Kidney (tissue), 14 donors: ENCODE data around the gene LPCAT1. TPM values are rescaled to one million over a fixed set of nuclear protein-coding genes. Genes with fewer than 3 reads are reported as not detected.
"Not testable (repeated sequence)": the region's sequence is repeated elsewhere in the genome, so short reads cannot be mapped to it uniquely, and the experiment has no call there.

Experiments
- DNase-seq, 5 donors: peaks; one replicate each; pipeline ENCODE4 v3.0.0-alpha.2; 2013 to 2020
- FAIRE-seq: peaks from 2 replicates; lab custom pipeline; 2012; peaks lifted over from hg19 to GRCh38; lab: Jason Lieb, UNC
- H3K27ac ChIP-seq, 2 donors: one replicate each; pipeline ENCODE4 v1.7.0; 2013; ENCODE audit warnings: low read depth in 2 of 2, low read length in 2 of 2, inconsistent platforms in 1 of 2
- H3K27me3 ChIP-seq: one replicate; pipeline ENCODE4 v1.7.1; 2013; ENCODE audit warnings: low read length, inconsistent platforms; ENCODE audit not compliant: control insufficient read depth, insufficient read depth
- H3K36me3 ChIP-seq, 3 donors: one replicate each; pipeline versions ENCODE4 v1.7.0 to v1.7.1; 2013; ENCODE audit warnings: low read length in 3 of 3, control low read depth in 1 of 3, inconsistent platforms in 1 of 3; ENCODE audit not compliant: insufficient read depth in 3 of 3, control insufficient read depth in 2 of 3
- H3K4me1 ChIP-seq, 3 donors: one replicate each; pipeline versions ENCODE4 v1.7.0 to v1.7.1; 2013; ENCODE audit warnings: low read length in 3 of 3, inconsistent platforms in 1 of 3, low read depth in 1 of 3; ENCODE audit not compliant: control insufficient read depth in 2 of 3, insufficient read depth in 2 of 3
- H3K4me3 ChIP-seq, 3 donors: one replicate each; pipeline versions ENCODE4 v1.7.0 to v1.8.1; 2013; ENCODE audit warnings: low read length in 3 of 3, control low read depth in 1 of 3, inconsistent platforms in 1 of 3
- H3K9ac ChIP-seq, 3 donors: one replicate each; pipeline versions ENCODE4 v1.7.0 to v1.7.1; 2013; ENCODE audit warnings: low read length in 3 of 3, control low read depth in 1 of 3, inconsistent platforms in 1 of 3
- H3K9me3 ChIP-seq, 3 donors: one replicate each; pipeline versions ENCODE4 v1.7.0 to v1.7.1; 2013; ENCODE audit warnings: low read length in 3 of 3, control low read depth in 1 of 3, inconsistent platforms in 1 of 3; ENCODE audit not compliant: control insufficient read depth in 2 of 3, insufficient read depth in 1 of 3
- intact Hi-C: fragments of 100-400 bp; cut with DNase I; formaldehyde crosslinking; loops from one replicate; pipeline ENCODE4 v1.11.1; 2022
- polyA plus RNA-seq: library from polyadenylated mRNA; stranded (reverse); fragments of 350-450 nt; fragmentation: Illumina TruSeq; extraction: RNeasy Lipid Tissue Mini Kit (QIAGEN cat#74804); gene quantifications from one replicate; pipeline ENCODE4 v1.2.3, GENCODE V29; 2014; ENCODE audit warnings: low read depth, low replicate concordance; ENCODE audit not compliant: insufficient read depth
- total RNA-seq: library from RNA; stranded (reverse); fragmentation: NEBNext Ultra II Directional; extraction: Animal tissue kit (Norgen Biotek cat#: 25700); gene quantifications from one replicate; pipeline ENCODE4 v1.2.1, GENCODE V29; 2021
- TF ChIP-seq, protein P1 (sequence below): IDR thresholded peaks from 3 replicates; pipeline ENCODE4 v1.5.1; 2012; ENCODE audit warnings: mild to moderate bottlenecking, moderate library complexity, borderline replicate concordance; ENCODE audit not compliant: insufficient read depth; ENCODE audit errors: extremely low read depth
- donor health status: control.
- donor health status: control.
- donor health status: control.
- donor health status: control.
- donor health status: control.
- donor health status: DM: yes; HTN: yes; CAD: no.
- donor health status: Normal renal cell carcinoma (clear cell type).

Gene LPCAT1
- total and polyA plus RNA-seq, 2 donors from 2014 or later = 22.2 to 46.5 TPM

DNA sequence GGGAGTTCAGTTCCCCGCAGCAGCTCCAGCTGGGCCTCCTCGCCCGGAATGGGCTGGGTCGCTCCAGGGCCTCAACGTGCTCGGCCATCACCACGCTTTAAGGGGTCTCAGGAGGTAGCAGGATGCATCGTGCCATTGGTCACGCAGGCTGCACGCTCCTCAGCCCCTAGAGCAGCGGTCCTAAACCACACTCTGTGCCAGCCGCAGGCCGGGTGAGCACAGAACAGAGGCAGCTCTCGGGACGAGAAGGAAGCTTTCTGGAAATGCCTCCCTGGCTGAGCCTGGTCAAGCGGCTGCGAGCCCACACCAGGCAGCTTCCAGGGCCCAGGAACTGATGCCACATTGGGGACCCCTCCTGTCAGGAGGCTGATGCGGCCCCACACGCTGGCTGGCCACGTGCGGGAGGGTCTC lies 39.3 kb upstream of the LPCAT1 start:
- intact Hi-C loops = no loop called here
- TF ChIP-seq, protein P1, sequence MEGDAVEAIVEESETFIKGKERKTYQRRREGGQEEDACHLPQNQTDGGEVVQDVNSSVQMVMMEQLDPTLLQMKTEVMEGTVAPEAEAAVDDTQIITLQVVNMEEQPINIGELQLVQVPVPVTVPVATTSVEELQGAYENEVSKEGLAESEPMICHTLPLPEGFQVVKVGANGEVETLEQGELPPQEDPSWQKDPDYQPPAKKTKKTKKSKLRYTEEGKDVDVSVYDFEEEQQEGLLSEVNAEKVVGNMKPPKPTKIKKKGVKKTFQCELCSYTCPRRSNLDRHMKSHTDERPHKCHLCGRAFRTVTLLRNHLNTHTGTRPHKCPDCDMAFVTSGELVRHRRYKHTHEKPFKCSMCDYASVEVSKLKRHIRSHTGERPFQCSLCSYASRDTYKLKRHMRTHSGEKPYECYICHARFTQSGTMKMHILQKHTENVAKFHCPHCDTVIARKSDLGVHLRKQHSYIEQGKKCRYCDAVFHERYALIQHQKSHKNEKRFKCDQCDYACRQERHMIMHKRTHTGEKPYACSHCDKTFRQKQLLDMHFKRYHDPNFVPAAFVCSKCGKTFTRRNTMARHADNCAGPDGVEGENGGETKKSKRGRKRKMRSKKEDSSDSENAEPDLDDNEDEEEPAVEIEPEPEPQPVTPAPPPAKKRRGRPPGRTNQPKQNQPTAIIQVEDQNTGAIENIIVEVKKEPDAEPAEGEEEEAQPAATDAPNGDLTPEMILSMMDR = no peak
- Histone ChIP-seq H3K4me3 (no peak overlapping the region), H3K27ac (no peak overlapping the region), H3K4me1 (peaks cover 0 to 6% (median 6%) of the 10 kb centered on the region in 3 donors), H3K9ac (no peak overlapping the region), H3K36me3 (no peaks in the 10 kb centered on the region), H3K9me3 (no peaks in the 10 kb centered on the region), H3K27me3 (no peaks in the 10 kb centered on the region)
- FAIRE-seq (no peak), DNase-seq (no peak)

DNA sequence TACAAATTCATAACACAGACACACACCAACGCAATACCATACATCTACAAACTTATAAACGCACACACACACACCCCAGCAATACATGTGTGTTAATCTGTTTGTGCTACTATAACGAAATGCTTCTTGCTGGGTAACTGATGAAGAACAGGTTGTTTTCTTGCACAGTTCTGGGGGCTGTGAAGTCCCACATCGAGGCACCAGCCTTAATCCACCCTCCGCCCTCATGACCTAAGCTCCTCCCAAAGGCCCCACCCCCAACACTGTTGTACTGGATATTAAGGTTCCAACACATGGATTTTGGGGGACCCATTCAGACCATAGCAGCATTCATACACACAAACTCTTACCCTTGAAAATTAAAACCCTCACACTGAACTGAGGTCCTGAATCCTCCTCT lies 38.8 kb upstream of the LPCAT1 start:
- Histone ChIP-seq H3K9me3 (no peaks in the 10 kb centered on the region), H3K27me3 (no peaks in the 10 kb centered on the region), H3K27ac (no peak overlapping the region), H3K9ac (no peak overlapping the region), H3K4me3 (no peak overlapping the region), H3K36me3 (no peaks in the 10 kb centered on the region), H3K4me1 (peaks cover 0 to 2% (median 1%) of the 10 kb centered on the region in 3 donors)
- no peak for FAIRE-seq
- TF ChIP-seq, protein P1 = no peak
- DNase-seq = no peak
- intact Hi-C loops = no loop called here

DNA sequence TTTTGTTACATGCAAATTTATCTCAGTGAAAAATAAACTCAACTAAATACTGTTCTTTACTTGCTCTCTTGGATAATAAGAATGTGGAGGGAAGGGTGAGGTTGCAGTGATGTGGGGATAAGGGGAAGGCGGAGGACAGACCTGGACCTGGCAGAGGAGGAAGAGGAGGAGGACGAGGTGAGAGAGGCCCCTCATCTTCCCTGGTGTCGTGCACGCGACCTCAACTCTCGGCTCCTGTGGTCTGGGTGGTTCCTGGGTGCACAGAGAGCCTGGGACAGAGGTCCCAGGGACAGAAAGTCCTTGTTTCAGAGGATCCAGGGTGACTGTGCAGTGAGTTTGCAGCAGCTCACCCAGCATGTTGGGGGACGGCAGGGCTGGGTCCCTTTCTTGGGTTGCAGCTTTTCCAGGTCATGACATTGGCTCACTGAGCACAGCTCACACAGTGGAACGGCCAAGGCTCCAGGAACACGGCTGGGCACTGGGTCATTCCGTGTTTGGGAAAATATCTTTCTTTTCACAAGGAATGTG lies 37.7 kb upstream of the LPCAT1 start:
- FAIRE-seq = no peak

DNA sequence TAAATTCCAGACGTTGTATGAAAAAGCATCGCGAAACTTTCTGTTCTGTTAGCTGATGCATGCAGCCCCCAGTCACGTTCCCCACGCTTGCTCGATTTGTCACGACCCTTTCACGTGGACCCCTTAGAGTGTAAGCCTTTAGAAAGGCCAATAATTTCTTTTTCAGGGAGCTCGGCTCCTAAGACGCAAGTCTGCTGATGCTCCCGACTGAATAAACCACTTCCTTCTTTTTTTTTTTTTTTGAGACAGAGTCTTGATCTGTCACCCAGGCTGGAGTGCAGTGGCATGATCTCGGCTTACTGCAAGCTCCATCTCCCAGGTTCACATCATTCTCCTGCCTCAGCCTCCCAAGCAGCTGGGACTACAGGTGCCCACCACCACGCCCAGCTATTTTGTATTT lies 36.7 kb upstream of the LPCAT1 start:
- FAIRE-seq, H3K4me1 ChIP-seq, H3K9ac ChIP-seq, H3K4me3 ChIP-seq, H3K27me3 ChIP-seq, H3K36me3 ChIP-seq, DNase-seq, H3K9me3 ChIP-seq, H3K27ac ChIP-seq, intact Hi-C loops: not testable (repeated sequence)

More for the DNA sequence above, 37.7 kb upstream of the LPCAT1 start:
- intact Hi-C loops = no loop called here
- Histone ChIP-seq H3K27ac (no peak overlapping the region), H3K9me3 (no peaks in the 10 kb centered on the region), H3K36me3 (no peaks in the 10 kb centered on the region), H3K9ac (no peak overlapping the region), H3K27me3 (no peaks in the 10 kb centered on the region), H3K4me3 (no peak overlapping the region), H3K4me1 (no peaks in the 10 kb centered on the region)
- DNase-seq = no peak
- TF ChIP-seq, protein P1 = no peak
